Left kidney (tissue), 8 donors: ENCODE measurements around the gene CARD10. TPM values are rescaled to one million over a fixed set of nuclear protein-coding genes. Genes with fewer than 3 reads are reported as not detected.

Experiments
- DNase-seq: peaks from one replicate; pipeline ENCODE4 v3.0.0-alpha.2; 2013
- long read RNA-seq, 8 donors: transcript quantifications; one replicate each; lab custom pipeline, GENCODE V29; 2026
- polyA plus RNA-seq: library from polyadenylated mRNA; unstranded; fragments of 120-200 nt; gene quantifications from one replicate; pipeline ENCODE4 v1.2.1, GENCODE V29; 2013; ENCODE audit not compliant: insufficient read length

CARD10 gene, protein sequence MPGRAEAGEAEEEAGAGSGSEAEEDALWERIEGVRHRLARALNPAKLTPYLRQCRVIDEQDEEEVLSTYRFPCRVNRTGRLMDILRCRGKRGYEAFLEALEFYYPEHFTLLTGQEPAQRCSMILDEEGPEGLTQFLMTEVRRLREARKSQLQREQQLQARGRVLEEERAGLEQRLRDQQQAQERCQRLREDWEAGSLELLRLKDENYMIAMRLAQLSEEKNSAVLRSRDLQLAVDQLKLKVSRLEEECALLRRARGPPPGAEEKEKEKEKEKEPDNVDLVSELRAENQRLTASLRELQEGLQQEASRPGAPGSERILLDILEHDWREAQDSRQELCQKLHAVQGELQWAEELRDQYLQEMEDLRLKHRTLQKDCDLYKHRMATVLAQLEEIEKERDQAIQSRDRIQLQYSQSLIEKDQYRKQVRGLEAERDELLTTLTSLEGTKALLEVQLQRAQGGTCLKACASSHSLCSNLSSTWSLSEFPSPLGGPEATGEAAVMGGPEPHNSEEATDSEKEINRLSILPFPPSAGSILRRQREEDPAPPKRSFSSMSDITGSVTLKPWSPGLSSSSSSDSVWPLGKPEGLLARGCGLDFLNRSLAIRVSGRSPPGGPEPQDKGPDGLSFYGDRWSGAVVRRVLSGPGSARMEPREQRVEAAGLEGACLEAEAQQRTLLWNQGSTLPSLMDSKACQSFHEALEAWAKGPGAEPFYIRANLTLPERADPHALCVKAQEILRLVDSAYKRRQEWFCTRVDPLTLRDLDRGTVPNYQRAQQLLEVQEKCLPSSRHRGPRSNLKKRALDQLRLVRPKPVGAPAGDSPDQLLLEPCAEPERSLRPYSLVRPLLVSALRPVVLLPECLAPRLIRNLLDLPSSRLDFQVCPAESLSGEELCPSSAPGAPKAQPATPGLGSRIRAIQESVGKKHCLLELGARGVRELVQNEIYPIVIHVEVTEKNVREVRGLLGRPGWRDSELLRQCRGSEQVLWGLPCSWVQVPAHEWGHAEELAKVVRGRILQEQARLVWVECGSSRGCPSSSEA
- 20.3 TPM for polyA plus RNA-seq
- long read RNA-seq, donor 1, full-length matches to known transcripts, result 4 of 4 reads
- long read RNA-seq, donor 1, partial matches to known transcripts, result 0 of 4 reads
- long read RNA-seq, donor 1, other reads (novel, unspliced or antisense), result 0 of 4 reads
- long read RNA-seq, donor 2, partial matches to known transcripts, result 0 of 2 reads
- long read RNA-seq, donor 2, other reads (novel, unspliced or antisense), result 0 of 2 reads
- long read RNA-seq, donor 3, partial matches to known transcripts, result 5 of 7 reads
- long read RNA-seq, donor 3, other reads (novel, unspliced or antisense), result 0 of 7 reads
- long read RNA-seq, donor 4, partial matches to known transcripts, result 0 of 1 reads
- long read RNA-seq, donor 4, other reads (novel, unspliced or antisense), result 0 of 1 reads
- long read RNA-seq, donor 5, full-length matches to known transcripts, result 5 of 14 reads
- long read RNA-seq, donor 5, partial matches to known transcripts, result 9 of 14 reads
- long read RNA-seq, donor 5, other reads (novel, unspliced or antisense), result 0 of 14 reads
- long read RNA-seq, donor 6, full-length matches to known transcripts, result 3 of 9 reads
- long read RNA-seq, donor 6, partial matches to known transcripts, result 6 of 9 reads
- long read RNA-seq, donor 6, other reads (novel, unspliced or antisense), result 0 of 9 reads
- long read RNA-seq, donor 7, full-length matches to known transcripts, result 3 of 107 reads
- long read RNA-seq, donor 7, partial matches to known transcripts, result 96 of 107 reads
- long read RNA-seq, donor 7, other reads (novel, unspliced or antisense), result 8 of 107 reads
- long read RNA-seq, donor 8, result 0 reads

DNA sequence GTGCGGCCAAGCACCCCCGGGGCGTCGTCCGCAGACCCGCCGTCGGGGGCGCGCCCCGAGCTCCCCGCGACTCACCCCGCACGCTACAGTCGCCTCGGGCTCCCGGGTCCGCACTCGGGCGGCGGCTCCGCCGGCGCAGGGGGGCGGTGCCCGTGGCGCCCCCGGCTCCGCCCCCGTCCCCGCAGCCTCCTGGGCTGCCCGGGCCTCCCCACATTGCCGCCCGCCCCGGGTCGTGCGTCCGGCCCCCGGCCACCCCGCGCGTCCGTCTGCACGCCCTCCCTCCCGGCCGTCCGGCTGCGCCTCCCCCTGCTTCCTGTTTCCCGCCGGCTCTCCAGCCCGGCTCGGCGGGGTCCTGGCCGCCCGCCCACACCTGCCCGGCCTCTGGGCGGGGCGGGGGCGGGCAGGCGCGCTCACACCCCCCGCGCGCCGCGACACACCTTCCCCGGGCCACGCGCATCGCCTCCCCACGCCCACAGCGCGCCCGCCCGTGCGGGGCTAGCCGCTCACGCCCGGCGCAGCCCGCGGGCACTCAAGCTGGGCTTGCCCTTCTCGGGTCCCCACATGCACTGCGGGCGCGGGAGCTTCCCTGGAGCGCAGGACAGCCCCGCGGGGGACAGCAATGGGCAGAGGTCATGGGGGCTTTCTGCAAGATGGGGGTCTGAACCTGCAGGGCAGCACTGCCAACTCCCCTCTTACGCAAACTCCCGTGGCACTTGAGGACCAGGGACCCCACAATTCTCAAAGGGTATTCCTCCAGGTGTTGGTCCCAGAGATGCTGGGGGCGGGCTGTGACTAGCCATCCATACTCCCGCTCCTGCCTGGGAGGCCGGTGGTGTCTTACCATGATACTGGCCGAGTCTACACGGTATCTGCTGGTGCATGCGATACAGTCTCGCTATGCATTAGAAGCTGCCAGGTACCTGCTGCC lies at the start of gene CARD10:
Gene CARD10 (minus strand): TSS at position 148 of the 928 bp plus-strand sequence. CDS start 215 bp downstream, outside the sequence.
- DNase-seq, result no peak

DNA sequence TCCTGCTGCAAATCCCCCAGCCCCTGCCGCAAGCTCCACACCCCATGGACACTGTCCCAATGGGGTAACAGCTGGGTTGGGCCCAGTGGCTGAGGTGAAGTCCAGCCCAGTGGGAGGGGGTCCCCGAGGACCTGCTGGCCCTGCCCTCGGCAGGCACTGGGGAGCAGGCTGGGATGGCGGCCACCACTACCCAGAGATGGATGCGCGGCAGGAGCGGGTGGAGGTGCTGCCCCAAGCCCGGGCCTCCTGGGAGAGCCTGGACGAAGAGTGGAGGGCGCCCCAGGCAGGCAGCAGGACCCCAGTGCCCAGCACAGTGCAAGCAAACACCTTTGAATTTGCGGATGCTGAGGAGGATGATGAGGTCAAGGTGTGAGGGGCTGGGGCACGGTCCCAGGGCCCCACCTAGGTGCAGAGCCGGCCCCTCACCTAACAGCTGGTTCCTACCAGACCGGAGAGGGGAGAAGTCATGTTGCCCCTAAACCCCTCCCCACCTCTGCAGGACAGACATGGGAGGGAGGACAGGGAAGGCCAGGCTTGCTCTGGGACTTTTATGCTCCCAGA lies 49.3 kb upstream of the CARD10 start:
- DNase-seq, result no peak

DNA sequence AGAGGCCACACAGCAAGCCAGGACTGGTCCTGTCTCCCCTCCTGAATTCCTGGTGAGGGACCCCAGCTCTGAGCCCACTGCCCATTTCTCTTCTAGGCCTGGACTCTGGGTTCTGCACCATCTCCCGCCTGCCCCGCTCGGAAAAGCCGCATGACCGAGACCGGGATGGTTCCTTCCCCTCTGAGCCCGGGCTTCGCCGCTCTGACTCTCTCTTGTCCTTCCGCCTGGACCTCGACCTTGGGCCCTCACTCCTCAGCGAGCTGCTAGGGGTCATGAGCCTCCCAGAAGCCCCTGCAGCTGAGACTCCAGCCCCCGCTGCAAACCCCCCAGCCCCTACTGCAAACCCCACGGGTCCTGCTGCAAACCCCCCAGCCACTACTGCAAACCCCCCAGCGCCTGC lies 48.8 kb upstream of the CARD10 start:
- no peak for DNase-seq

DNA sequence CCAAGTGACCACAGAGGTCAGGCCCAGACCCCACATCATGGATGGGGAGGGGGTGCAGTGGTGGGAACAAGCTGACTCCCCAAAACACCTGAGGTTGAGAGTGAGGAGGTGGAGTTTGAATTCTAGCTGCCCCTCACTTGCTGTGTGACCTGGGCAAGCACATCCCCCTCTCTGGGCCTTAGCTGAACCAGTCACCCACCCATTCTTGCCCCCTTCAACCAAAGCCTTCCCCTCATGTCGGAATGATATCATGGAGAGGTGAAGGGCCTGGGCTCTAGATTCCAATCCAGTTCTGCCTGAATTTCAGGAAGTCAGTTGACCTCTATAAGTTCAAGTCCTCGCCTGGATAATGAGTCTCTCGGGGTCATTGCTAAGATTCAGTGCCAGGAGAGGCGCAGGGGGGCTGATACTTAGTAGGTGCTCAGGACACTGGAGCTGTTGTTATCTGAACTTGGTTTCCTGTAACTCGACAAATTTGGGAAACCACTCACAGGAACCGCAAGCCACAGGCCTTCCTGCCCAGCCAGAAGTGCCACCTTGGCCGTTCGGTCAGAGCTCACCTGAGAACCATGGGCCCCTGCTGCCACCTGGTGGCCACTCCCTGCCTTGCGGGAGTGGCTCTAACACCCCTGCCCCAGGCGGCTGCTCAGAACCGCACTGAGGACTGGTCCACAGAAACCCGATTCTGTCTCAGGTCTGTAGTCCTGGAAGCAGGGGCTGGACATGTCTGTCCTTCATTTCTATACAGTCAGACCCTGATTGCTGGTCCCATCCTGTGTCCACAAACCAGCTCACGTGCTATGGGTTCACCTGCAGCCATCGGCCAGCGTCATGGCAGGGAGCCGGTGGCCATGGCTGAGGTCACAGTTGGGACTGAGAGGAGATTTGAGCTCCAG lies 47.9 kb upstream of the CARD10 start:
- no peak for DNase-seq

DNA sequence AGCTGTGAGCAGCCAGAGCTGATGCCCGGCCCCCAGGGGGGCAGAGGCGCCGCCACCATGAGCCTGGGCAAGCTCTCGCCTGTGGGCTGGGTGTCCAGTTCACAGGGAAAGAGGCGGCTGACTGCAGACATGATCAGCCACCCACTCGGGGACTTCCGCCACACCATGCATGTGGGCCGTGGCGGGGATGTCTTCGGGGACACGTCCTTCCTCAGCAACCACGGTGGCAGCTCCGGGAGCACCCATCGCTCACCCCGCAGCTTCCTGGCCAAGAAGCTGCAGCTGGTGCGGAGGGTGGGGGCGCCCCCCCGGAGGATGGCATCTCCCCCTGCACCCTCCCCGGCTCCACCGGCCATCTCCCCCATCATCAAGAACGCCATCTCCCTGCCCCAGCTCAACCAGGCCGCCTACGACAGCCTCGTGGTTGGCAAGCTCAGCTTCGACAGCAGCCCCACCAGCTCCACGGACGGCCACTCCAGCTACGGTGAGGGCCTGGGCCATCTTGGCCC lies 47.2 kb upstream of the CARD10 start:
- no peak for DNase-seq

DNA sequence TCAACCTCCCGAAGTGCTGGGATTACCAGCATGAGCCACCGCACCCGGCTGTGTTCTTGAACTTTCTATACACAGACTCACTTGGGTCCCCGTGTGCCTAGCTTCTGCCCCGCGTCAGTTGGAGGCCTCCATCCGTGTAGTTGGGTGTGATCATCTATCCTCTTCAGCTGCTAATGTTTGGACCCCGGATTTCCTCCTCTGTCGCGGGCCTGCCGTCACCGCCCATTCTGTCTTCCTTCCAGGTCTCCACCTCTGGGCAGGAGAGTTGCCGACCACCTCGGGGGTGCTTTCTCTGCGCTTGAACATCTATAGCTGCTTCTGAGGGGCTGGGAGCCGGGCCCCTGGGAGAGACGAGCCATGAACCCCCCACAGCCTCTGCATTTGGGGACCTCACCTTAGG lies 46.6 kb upstream of the CARD10 start:
- DNase-seq, result no peak

DNA sequence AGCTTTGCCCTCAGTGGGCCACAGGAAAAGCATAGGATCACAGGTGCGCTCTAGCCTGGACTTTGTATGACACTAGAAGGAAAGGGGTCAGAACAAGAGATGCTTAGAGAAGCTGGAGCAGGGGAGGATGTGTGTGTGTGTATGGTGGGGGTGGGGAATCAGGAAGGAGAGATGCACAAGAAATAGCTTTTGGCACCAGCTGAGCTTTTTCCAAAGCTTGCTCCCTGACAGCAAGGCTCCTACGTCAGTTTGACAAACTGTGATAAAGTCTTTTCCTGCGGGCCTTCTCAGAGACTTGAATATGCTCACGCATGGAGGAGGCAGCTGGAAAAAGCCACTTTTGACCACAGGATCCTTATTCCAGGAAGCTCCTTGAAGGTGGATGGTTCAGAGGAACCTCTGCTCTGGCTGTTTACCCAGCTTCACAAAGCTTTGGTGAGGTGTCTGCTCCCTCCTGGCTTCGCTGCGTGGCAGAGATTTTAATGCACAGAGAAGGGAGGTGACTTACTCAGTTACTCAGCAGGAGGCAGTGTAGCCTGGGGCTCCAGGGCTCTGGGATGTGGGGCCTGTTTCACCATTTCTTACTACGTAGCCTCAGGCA lies 45.0 kb upstream of the CARD10 start:
- DNase-seq, result no peak

DNA sequence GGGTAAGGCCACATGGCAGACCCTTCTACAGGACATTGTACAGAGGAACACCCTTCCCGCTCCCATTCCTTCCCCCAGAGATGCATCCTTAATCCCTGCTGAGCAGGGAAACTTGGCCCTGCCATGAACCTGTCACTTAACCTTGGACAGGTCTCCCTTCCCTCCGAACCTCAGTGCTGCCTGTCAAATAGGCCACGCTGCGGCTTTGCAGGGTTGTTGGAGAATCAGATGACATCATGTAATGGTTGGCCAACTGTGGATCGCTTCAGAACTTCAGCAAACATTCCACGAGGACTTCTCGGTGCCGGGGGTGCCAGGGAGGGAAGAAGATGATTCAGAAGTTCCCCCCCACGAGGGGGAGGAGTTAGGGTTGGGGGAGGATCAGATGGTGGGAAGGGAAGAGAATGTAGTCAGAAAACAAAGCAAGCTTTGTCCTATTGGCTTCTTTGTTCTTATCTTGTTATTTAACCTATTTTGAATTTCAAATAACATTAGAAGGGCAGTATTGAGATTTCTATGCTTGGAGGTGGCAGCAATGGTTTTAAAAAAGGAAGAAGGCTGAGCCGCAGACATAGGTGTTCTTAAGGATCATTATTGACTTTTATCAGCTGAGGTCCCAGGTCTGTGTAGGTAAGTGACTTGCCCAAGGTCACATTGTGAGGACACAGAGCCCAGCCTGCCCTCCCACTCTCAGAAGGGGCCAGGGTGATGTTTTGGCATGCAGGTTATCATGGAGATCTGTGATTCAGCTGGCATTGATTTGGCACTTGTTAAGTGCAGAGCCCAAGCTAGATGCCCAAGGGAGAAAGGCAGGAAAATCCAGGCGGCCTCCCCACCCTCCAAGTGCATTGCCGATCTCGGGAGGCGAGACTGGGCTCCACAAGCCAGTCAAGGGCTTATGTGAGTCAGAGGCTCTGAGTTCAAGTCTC lies 44.2 kb upstream of the CARD10 start:
- no peak for DNase-seq

DNA sequence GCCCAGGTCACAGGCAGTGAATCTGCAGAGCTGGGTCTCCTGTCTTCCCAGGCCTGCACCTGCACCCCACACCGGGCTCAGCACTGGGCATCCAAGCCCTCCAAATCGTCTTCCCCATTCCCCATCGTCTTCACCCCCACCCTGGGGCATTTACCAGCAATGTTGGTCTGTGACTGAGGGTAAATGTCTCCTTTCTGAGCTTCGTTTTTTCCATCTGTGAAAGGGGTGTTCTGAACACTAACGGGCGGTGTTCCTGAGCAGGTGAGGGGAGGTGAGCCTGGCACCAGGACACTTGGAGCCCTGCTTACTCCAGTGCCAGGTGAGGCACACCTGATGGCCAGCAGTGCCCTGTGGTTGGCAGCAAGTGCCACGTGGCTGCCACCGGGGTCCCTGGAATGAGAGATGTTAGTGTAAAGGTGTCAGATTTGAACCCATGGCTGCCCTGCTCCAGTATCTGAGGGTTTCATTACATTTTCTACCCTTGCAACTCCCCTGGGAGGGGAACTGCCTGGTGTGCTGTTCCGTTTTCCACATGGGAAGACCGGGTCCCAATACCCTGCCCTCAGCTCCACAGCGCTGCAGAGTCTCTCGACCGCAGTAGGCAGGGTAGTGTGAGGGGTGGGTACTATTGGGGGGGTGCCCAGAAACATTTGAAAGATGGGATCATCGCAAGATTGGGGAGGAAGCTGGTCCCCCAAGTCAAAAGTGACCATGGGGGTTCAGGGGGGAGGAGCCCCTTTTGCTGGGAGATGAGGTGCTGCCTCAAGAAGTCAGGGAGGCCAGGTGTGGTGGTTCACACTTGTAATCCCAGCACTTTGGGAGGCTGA lies 43.0 kb upstream of the CARD10 start:
- DNase-seq, result no peak

DNA sequence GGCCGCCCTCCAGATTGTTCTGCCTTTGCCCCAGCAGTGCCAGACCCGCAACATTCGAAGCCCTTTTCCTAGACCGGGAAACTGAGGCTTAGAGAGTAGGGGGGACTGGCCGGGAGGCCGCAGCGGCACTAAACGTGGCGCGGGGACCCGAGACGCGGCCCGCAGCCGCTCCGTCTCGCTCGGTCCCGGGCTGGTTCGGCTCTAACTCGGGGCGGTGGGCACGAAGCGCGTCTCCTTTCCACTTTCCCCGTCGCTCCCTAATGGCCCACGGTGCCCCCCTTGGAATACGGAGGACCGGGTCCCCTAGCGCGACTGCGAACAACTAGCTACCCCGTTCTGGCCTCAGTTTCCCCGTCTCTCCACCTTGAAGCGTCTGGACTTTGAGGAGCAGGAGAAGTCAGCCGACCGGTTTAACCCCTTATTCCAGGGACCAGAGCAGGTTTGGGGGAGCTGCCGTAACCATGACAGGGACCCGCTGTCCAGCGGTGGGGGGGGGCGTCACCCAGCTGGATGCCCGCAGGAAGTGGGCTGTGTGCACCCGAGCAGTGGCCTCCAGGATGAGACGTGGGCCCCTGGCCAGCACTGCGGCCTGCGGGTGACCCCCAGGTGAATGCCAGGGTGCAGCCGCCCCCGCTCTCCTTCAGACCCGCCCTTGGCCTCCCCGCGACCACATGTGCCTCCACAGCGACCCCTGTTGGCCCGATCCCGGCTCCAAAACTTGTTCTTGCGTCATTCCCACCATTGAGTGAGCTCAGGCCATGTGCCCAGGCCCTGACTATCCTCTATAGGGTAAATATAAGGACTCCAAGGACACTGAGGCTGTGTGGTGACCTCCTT lies 42.2 kb upstream of the CARD10 start:
- peak; percentile 94 for DNase-seq

DNA sequence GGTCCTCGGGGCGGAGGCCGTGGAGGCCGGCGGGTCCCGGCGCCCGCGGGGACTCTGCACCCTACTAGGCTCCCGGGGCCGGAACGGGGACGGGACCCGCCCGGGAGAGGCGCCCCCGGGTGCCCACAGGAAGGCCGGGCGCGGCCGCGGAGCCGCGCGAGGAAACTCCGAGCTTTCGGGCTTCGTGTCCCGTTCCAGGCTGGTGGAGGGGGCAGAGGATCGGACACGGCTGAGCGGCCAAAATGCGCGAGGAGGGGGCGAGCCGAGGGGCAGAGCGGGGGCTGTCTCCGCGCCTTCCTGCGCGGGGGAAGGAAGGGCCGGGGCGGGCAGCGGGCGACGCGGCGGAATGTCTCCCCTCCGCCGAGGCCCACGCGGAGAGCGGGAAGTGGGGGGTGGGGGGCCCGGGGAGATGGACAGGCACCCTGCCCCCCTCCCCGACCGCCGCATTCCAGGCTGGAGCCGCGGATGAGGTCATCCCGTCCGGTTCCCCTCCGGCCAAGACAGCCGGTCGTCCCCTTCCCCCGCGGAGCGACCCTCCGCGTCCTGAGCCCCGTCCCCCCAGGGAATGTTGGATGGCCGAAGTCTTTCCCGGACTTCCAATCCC lies 41.5 kb upstream of the CARD10 start:
- no peak for DNase-seq

DNA sequence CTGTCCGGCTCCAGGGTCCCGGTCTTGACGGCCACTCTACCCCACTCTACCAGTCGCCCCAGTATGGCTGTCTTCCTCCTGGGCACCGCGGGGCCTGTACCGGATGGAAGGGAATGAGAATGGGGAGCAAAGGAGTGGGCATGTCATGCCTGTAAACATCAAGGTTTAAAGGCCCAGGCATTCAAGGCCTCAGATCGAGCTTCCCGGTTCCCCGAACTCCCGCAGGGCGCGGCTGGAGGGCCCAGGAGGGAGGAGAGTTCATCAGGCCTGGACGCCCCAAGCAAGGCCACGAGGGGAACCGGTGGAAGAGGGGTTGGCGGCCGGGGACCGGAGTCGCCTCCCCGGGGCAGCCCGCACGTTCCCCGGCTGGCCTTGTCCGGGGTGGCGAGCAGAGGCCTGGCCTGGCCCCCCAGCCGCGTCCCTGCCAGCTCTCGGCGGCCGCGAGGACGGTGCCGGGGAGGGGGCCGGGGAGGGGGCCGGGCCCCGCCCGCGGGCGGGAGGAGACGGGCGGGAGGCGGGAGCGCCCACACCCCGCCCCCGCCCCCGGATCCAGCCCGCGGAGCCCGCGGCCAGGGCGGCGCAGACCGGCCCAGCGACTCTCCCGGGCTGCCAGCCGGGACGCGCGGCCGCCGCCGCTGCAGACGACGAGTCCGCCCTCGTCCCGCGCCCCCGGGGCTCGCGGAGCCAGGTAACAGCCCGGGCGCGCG lies 40.8 kb upstream of the CARD10 start, which contains the start of gene CDC42EP1:
Gene CDC42EP1 (plus strand): TSS at position 580 of the 707 bp plus-strand sequence. CDS start 5,870 bp downstream, outside the sequence.
- DNase-seq, result no peak

DNA sequence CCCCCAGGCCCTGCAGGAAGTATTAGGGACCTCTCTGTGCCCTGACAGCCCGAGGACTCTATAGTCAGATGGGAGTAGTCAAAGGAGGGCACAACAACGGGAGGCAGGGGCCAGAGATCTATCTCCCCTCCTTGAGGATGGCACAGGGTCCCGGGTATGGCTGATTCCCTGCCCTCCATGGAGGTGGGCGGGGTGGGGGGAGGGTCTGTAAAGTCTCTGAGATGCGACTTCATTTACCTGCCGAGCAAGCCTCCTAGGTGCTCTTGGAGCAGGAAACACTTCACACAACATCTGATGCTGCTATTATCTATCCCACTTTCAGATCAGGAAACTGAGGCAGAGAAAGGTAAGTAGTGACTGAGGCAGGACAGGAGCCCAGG lies 40.3 kb upstream of the CARD10 start:
- no peak for DNase-seq

DNA sequence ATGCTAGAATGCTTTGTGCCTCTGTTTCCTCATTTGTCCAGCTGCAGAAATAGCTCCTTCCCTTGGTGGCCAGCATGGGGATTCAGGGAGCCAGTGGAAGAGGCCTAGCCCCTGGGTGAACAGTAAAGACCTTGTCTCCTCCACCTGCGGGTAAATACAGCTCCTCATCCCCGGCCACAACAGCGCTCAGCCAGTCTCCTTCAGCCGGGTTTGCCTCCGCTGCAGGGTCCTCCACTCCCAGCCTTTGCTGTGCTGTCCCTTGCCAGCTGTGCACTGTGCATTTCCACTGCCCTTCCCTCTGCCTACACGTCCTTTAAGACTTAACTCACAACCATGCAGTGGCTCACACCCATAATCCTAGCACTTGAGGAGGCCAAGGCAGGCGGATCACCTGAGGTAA lies 39.6 kb upstream of the CARD10 start:
- DNase-seq, result no peak
